WTC11 (cell line): ENCODE results near the gene C22orf31. TPM values are rescaled to one million over a fixed set of nuclear protein-coding genes. Genes with fewer than 3 reads are reported as not detected.

Experiments used
- ATAC-seq: fragments of 200-7000 bp; cut with Tn5 transposase; 2 replicates; pipeline ENCODE4 v1.10.0; 2021; ENCODE audit warnings: mild to moderate bottlenecking, moderate library complexity
- CTCF ChIA-PET: fragments of 300-600 bp; sonication (Branson Sonifier 250); formaldehyde crosslinking; loops from one replicate; lab custom pipeline; 2021; ENCODE audit warnings: antibody characterized with exemption; lab: Charles Lee
- POLR2A ChIA-PET: fragments of 350-600 bp; sonication (Branson Sonifier 250); formaldehyde crosslinking; loops from one replicate; lab custom pipeline; 2021; ENCODE audit warnings: antibody characterized with exemption; lab: Charles Lee
- DNase-seq: peaks from one replicate; pipeline ENCODE4 v3.0.0; 2021; ENCODE audit warnings: low spot score
- H3K27ac Mint-ChIP-seq: 2 replicates; pipeline ENCODE4 v1.8.0; 2021; ENCODE audit warnings: mixed read lengths
- H3K27me3 Mint-ChIP-seq: 2 replicates; pipeline ENCODE4 v1.8.0; 2021; ENCODE audit warnings: low read depth, mild to moderate bottlenecking, moderate library complexity, mixed read lengths
- H3K36me3 Mint-ChIP-seq: 2 replicates; pipeline ENCODE4 v1.8.0; 2021; ENCODE audit warnings: mixed read lengths
- H3K4me1 Mint-ChIP-seq: 2 replicates; pipeline ENCODE4 v1.8.0; 2022; ENCODE audit warnings: mixed read lengths
- H3K4me3 Mint-ChIP-seq: 2 replicates; pipeline ENCODE4 v1.8.0; 2021; ENCODE audit warnings: mild to moderate bottlenecking, moderate library complexity, mixed read lengths
- H3K9me3 Mint-ChIP-seq: 2 replicates; pipeline ENCODE4 v1.8.0; 2021; ENCODE audit warnings: mixed read lengths
- ATF1 ChIP-seq: sonication (generic); formaldehyde crosslinking; IDR thresholded peaks from 2 replicates; pipeline ENCODE4 v1.8.1; 2023; ENCODE audit warnings: mild to moderate bottlenecking, moderate library complexity, missing genetic modification reagents
- ATF3 ChIP-seq: sonication (generic); formaldehyde crosslinking; conservative IDR thresholded peaks from 2 replicates; pipeline ENCODE4 v1.8.1; 2022; ENCODE audit warnings: mild to moderate bottlenecking, missing genetic modification reagents
- CREB1 ChIP-seq: sonication (generic); formaldehyde crosslinking; IDR thresholded peaks from 2 replicates; pipeline ENCODE4 v1.8.0; 2023; ENCODE audit warnings: mild to moderate bottlenecking, missing genetic modification reagents
- CREM ChIP-seq: sonication (generic); formaldehyde crosslinking; IDR thresholded peaks from 2 replicates; pipeline ENCODE4 v1.8.1; 2022; ENCODE audit warnings: mild to moderate bottlenecking, missing genetic modification reagents, moderate library complexity
- ETV6 ChIP-seq: sonication (generic); formaldehyde crosslinking; IDR thresholded peaks from 2 replicates; pipeline ENCODE4 v1.8.1; 2022; ENCODE audit warnings: mild to moderate bottlenecking, missing genetic modification reagents
- FOXP1 ChIP-seq: sonication (generic); formaldehyde crosslinking; IDR thresholded peaks from 2 replicates; pipeline ENCODE4 v1.8.0; 2022; ENCODE audit warnings: missing genetic modification reagents, mild to moderate bottlenecking, moderate library complexity, borderline replicate concordance
- GABPB1 ChIP-seq: sonication (generic); formaldehyde crosslinking; IDR thresholded peaks from 2 replicates; pipeline ENCODE4 v1.8.1; 2023; ENCODE audit warnings: mild to moderate bottlenecking, missing genetic modification reagents
- HMGA2 ChIP-seq: fragments of 250-450 bp; sonication (Bioruptor Pico); IDR thresholded peaks from 2 replicates; pipeline ENCODE4 v1.4.0; 2021; ENCODE audit warnings: mild to moderate bottlenecking, moderate library complexity
- IRF1 ChIP-seq: sonication (generic); formaldehyde crosslinking; IDR thresholded peaks from 2 replicates; pipeline ENCODE4 v1.8.0; 2023; ENCODE audit warnings: missing genetic modification reagents
- JAZF1 ChIP-seq: fragments of 250-450 bp; sonication (Bioruptor Pico); IDR thresholded peaks from 2 replicates; pipeline ENCODE4 v1.9.0; 2021; ENCODE audit warnings: moderate library complexity, mild to moderate bottlenecking, inconsistent platforms
- MAX ChIP-seq: sonication (generic); formaldehyde crosslinking; IDR thresholded peaks from 2 replicates; pipeline ENCODE4 v1.8.0; 2022; ENCODE audit warnings: mild to moderate bottlenecking, missing genetic modification reagents
- NFATC4 ChIP-seq: fragments of 250-450 bp; sonication (Bioruptor Pico); IDR thresholded peaks from 2 replicates; pipeline ENCODE4 v1.9.0; 2021; ENCODE audit warnings: mild to moderate bottlenecking
- NFE2L1 ChIP-seq: sonication (generic); formaldehyde crosslinking; IDR thresholded peaks from 2 replicates; pipeline ENCODE4 v1.8.1; 2023; ENCODE audit warnings: missing genetic modification reagents
- NR3C1 ChIP-seq: sonication (generic); formaldehyde crosslinking; conservative IDR thresholded peaks from 2 replicates; pipeline ENCODE4 v1.8.1; 2023; ENCODE audit warnings: low read depth, mild to moderate bottlenecking, missing genetic modification reagents
- OVOL2 ChIP-seq: fragments of 250-450 bp; sonication (Bioruptor Pico); IDR thresholded peaks from 2 replicates; pipeline ENCODE4 v1.9.0; 2021; ENCODE audit warnings: mild to moderate bottlenecking, borderline replicate concordance
- TP53 ChIP-seq: sonication (generic); formaldehyde crosslinking; IDR thresholded peaks from 2 replicates; pipeline ENCODE4 v1.8.1; 2023; ENCODE audit warnings: mild to moderate bottlenecking, missing genetic modification reagents
- ZBTB21 ChIP-seq: sonication (generic); formaldehyde crosslinking; IDR thresholded peaks from 2 replicates; pipeline ENCODE4 v1.8.1; 2023; ENCODE audit warnings: mild to moderate bottlenecking, missing genetic modification reagents, borderline replicate concordance
- ZNF317 ChIP-seq: sonication (generic); formaldehyde crosslinking; IDR thresholded peaks from 2 replicates; pipeline ENCODE4 v1.8.1; 2023; ENCODE audit warnings: low read depth, mild to moderate bottlenecking, moderate library complexity, missing genetic modification reagents, borderline replicate concordance
- ZNF396 ChIP-seq: fragments of 250-450 bp; sonication (Bioruptor Pico); IDR thresholded peaks from 2 replicates; pipeline ENCODE4 v1.8.0; 2021; ENCODE audit warnings: mild to moderate bottlenecking, moderate library complexity, borderline replicate concordance
- total RNA-seq: library from RNA; stranded (reverse); gene quantifications from 3 replicates; pipeline ENCODE4 v1.2.3, GENCODE V29; 2021
- TF ChIP-seq, protein P1 (sequence below): fragments of 250-450 bp; sonication (Bioruptor Pico); IDR thresholded peaks from 2 replicates; pipeline ENCODE4 v1.9.0; 2021; ENCODE audit warnings: mild to moderate bottlenecking, borderline replicate concordance
- TF ChIP-seq, protein P2 (sequence below): sonication (generic); formaldehyde crosslinking; IDR thresholded peaks from 2 replicates; pipeline ENCODE4 v1.8.1; 2022; ENCODE audit warnings: mild to moderate bottlenecking, missing genetic modification reagents, moderate library complexity, borderline replicate concordance
- TF ChIP-seq, protein P3 (sequence below): sonication (generic); formaldehyde crosslinking; conservative IDR thresholded peaks from 2 replicates; pipeline ENCODE4 v1.8.1; 2023; ENCODE audit warnings: mild to moderate bottlenecking, low read depth, missing genetic modification reagents, moderate library complexity

C22orf31 gene
- total RNA-seq, 1 experiment from 2014 or later, result not detected

GRCh38 chr22:29092243-29092642 lies 30.6 kb upstream of the C22orf31 start:
- Mint-ChIP-seq H3K4me3 (no peak overlapping the region), H3K9me3 (no peaks in the 10 kb centered on the region), H3K27ac (no peak overlapping the region), H3K4me1 (peaks cover 13% of the 10 kb centered on the region), H3K36me3 (no peaks in the 10 kb centered on the region), H3K27me3 (no peaks in the 10 kb centered on the region)
- no peak for ATAC-seq
- POLR2A ChIA-PET, result no interaction called here
- no peak for DNase-seq
- TF ChIP-seq OVOL2 (CRISPR knock-in tag) (no peak), TP53 (no peak), NFATC4 (no peak), HMGA2 (CRISPR knock-in tag) (no peak), MAX (CRISPR knock-in tag) (no peak), CREB1 (CRISPR knock-in tag) (no peak)
- TF ChIP-seq, protein P1, sequence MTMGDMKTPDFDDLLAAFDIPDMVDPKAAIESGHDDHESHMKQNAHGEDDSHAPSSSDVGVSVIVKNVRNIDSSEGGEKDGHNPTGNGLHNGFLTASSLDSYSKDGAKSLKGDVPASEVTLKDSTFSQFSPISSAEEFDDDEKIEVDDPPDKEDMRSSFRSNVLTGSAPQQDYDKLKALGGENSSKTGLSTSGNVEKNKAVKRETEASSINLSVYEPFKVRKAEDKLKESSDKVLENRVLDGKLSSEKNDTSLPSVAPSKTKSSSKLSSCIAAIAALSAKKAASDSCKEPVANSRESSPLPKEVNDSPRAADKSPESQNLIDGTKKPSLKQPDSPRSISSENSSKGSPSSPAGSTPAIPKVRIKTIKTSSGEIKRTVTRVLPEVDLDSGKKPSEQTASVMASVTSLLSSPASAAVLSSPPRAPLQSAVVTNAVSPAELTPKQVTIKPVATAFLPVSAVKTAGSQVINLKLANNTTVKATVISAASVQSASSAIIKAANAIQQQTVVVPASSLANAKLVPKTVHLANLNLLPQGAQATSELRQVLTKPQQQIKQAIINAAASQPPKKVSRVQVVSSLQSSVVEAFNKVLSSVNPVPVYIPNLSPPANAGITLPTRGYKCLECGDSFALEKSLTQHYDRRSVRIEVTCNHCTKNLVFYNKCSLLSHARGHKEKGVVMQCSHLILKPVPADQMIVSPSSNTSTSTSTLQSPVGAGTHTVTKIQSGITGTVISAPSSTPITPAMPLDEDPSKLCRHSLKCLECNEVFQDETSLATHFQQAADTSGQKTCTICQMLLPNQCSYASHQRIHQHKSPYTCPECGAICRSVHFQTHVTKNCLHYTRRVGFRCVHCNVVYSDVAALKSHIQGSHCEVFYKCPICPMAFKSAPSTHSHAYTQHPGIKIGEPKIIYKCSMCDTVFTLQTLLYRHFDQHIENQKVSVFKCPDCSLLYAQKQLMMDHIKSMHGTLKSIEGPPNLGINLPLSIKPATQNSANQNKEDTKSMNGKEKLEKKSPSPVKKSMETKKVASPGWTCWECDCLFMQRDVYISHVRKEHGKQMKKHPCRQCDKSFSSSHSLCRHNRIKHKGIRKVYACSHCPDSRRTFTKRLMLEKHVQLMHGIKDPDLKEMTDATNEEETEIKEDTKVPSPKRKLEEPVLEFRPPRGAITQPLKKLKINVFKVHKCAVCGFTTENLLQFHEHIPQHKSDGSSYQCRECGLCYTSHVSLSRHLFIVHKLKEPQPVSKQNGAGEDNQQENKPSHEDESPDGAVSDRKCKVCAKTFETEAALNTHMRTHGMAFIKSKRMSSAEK (CRISPR knock-in tag), result no peak
- CTCF ChIA-PET, result interaction anchor here (1.1 kb wide), 1 partner anchor 62 kb away, joined by 4 read pairs; no protein-coding TSS in a partner anchor

DNA sequence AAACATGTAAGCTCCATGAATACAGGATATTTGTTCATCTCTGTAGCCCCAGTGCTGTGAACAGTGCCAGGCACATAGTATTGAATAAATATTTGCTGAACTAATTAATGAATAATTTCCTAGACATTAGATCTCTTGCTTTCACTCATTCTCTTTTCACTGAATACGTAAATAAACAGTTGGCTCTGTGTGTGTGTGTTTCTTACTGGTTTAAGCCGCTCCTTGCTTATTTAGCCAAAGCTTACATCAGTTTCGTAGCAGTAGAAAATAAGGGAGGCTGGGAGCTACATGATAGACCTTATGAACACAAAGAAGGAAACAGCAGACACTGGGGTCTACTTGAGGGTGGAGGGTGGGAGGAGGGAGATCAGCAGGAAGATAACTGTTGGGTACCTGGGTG lies 28.4 kb upstream of the C22orf31 start:
- TF ChIP-seq ATF1 (CRISPR knock-in tag) (no peak), GABPB1 (CRISPR knock-in tag) (no peak), NFE2L1 (CRISPR knock-in tag) (no peak), ATF3 (no peak), ETV6 (CRISPR knock-in tag) (no peak), NR3C1 (no peak), IRF1 (CRISPR knock-in tag) (no peak), FOXP1 (CRISPR knock-in tag) (no peak), JAZF1 (CRISPR knock-in tag) (no peak), ZNF396 (CRISPR knock-in tag) (no peak), ZNF317 (CRISPR knock-in tag) (no peak), ZBTB21 (CRISPR knock-in tag) (no peak), CREM (CRISPR knock-in tag) (no peak)
- TF ChIP-seq, protein P2, sequence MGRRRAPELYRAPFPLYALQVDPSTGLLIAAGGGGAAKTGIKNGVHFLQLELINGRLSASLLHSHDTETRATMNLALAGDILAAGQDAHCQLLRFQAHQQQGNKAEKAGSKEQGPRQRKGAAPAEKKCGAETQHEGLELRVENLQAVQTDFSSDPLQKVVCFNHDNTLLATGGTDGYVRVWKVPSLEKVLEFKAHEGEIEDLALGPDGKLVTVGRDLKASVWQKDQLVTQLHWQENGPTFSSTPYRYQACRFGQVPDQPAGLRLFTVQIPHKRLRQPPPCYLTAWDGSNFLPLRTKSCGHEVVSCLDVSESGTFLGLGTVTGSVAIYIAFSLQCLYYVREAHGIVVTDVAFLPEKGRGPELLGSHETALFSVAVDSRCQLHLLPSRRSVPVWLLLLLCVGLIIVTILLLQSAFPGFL, result no peak
- TF ChIP-seq, protein P3, sequence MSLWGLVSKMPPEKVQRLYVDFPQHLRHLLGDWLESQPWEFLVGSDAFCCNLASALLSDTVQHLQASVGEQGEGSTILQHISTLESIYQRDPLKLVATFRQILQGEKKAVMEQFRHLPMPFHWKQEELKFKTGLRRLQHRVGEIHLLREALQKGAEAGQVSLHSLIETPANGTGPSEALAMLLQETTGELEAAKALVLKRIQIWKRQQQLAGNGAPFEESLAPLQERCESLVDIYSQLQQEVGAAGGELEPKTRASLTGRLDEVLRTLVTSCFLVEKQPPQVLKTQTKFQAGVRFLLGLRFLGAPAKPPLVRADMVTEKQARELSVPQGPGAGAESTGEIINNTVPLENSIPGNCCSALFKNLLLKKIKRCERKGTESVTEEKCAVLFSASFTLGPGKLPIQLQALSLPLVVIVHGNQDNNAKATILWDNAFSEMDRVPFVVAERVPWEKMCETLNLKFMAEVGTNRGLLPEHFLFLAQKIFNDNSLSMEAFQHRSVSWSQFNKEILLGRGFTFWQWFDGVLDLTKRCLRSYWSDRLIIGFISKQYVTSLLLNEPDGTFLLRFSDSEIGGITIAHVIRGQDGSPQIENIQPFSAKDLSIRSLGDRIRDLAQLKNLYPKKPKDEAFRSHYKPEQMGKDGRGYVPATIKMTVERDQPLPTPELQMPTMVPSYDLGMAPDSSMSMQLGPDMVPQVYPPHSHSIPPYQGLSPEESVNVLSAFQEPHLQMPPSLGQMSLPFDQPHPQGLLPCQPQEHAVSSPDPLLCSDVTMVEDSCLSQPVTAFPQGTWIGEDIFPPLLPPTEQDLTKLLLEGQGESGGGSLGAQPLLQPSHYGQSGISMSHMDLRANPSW (CRISPR knock-in tag), result no peak
- TF ChIP-seq, all 79 proteins: peak for 0
- no peaks in the 10 kb centered on the region for H3K36me3 Mint-ChIP-seq
- no peak overlapping the region for H3K4me3 Mint-ChIP-seq
- no peak overlapping the region for H3K27ac Mint-ChIP-seq
- DNase-seq (no peak), ATAC-seq (no peak)
- no peaks in the 10 kb centered on the region for H3K4me1 Mint-ChIP-seq
- no peaks in the 10 kb centered on the region for H3K9me3 Mint-ChIP-seq
- CTCF ChIA-PET, result interaction anchor here (1.8 kb wide), 1 partner anchor 64 kb away, joined by 5 read pairs; no protein-coding TSS in a partner anchor
- no peaks in the 10 kb centered on the region for H3K27me3 Mint-ChIP-seq
- POLR2A ChIA-PET, result no interaction called here
